Stimulated activated CD8-positive, alpha-beta memory T cell treated with anti-CD3 and anti-CD28 coated beads, Interleukin-2, amount 100 ng/mL, for 1 hour (primary cell): Measurements from ENCODE around the gene CCL11.

ENCODE experiments used
- DNase-seq, 2 donors: peaks; one replicate each; pipeline ENCODE4 v3.0.0-alpha.2; 2020; ENCODE audit warnings: low read depth in 2 of 2

Gene CCL11

DNA sequence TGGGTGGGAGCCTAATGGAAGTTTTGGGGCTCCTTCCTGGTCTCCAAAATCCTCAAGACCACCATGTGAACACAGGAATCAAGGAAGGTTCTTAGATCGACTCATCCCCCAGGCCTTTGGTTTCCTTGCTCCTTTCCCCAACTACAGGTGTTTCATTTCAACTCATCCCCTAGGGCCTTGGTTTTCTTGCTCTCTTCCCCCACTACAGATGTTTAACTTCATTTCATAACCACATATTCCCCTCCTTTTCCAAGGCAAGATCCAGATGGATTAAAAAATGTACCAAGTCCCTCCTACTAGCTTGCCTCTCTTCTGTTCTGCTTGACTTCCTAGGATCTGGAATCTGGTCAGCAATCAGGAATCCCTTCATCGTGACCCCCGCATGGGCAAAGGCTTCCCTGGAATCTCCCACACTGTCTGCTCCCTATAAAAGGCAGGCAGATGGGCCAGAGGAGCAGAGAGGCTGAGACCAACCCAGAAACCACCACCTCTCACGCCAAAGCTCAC is at the start of gene CCL11:
TSS of gene CCL11 (plus strand) at position 457 of the 507 bp plus-strand sequence. CDS start 67 bp downstream, outside the sequence.
- no peak for DNase-seq

- DNase-seq = no peak
Measured at GRCh38 chr17:34236281-34236892, 49.2 kb upstream of the CCL11 start.

- no peak for DNase-seq
Measured at GRCh38 chr17:34237458-34237857, 48.1 kb upstream of the CCL11 start.

DNA sequence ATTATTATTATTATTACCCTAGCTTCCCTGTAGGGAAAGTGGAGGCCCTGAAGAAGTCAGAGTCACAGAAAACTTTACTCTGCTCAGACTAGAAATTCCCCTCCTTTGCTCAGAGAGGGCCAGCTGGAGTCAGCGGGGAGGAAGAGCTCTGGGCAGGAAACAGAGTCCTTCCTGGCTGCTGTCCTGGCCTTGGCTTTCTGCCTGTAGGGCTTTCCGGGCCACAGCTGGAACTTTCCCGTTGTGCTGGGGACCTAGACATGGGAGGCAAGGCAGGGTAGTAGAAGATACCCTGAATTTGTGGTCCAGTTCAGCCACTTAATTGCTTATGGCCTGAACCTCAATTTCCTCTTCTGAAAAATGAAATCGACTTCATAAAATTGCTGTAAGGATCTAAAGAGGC is 44.5 kb upstream of the CCL11 start:
- no peak for DNase-seq

DNA sequence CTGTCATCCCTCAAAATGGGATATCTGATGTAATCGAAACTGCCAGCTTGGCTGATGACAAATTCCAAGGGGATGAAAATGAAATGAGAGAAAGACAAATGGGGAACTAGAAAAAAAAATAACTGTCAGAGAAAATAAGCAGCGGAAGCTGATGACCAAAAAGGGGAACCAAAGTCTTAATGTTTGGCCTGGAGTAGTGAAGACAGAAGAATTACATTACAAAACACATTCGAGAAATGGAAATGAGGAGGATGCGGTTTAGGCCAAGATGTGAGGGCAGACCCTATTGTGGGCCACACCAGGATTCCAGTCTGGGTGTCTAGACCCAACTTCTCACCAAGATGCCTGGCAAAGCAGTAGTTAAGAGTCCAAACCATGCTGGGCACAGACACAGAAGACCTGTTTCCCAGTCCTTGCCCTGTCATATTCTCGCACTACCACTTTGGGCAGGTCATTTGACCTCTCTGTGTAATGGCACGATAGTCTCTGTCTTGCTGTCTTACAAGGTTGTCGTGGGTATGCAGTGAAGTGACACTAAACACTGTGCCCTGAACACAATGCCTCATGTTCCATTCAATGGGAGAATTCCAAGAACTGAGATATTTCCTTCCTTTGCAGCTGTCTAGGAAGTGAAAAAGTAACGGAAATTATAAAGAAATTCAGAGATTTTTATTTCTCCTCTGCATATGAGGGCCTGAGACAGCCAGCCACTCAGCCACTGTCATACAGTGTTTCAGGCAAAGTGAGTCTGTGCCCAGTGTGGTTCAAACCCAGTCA is 42.8 kb upstream of the CCL11 start:
- no peak for DNase-seq

GRCh38 chr17:34243364-34244320 is 41.9 kb upstream of the CCL11 start:
- DNase-seq = no peak

GRCh38 chr17:34245351-34245905 is 40.1 kb upstream of the CCL11 start:
- no peak for DNase-seq

DNA sequence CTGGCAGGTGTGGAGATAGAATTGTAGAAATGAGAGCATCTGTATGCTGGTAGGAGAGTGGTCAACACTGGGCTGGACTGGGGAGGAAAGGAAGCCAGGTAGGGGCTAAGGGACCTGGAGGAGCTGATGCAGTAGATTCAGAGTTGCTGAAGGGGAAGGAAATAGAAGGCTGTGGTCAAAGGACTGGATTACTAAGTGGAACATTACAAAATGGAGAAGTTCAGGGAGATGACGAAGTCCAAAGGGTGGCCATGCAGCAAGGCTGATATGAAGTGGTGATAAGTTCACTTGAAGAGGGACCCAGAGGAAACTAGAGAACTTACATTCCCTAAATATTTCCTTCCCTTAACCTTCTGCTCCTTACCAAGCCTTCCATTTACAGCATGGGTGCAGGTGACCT is 39.1 kb upstream of the CCL11 start:
- DNase-seq = no peak

DNA sequence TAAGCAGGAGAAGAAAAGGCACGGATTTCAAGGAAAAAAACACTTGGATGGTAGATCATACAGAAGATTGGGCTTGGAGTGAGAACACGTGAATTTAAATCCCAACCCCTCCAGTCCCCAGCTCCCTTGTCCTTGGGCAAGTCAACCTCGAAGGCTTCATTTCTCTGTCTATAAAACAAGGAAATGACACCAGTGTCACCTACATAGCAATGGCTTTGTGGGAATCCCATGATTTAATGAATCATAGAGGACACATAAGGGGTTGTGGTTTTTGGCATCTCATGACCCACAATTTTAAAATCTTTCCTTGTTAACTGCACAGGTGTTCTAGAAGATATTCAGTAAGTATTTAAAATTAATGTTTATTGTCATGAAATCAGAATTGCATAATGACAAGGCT is 38.7 kb upstream of the CCL11 start:
- DNase-seq = no peak

DNA sequence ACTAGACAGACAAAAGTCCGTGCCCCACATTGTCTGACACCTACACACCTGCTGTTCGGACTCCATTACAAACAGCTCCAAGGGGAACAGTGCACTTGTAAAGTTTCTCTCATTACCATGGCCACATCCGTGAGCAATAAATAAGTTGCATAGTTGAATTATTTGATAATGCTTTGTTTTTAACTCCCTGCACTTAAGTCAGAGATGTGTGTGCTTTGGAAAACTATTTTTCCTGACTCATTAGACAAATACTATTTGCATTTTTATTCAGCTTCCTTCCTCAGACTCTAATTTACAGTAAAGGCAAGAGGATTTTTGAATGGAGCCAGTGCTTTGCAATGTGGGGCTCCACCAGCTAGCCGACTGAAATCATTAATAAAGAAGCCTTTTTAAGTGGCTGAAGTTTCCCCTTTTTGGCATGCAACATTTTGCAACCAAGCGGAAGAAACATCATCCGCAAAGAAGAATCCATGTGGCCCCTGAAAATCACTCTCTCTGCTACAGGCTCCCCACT is 37.0 kb upstream of the CCL11 start:
- DNase-seq = no peak

- no peak for DNase-seq
Measured at GRCh38 chr17:34249061-34249460, 36.5 kb upstream of the CCL11 start.

DNA sequence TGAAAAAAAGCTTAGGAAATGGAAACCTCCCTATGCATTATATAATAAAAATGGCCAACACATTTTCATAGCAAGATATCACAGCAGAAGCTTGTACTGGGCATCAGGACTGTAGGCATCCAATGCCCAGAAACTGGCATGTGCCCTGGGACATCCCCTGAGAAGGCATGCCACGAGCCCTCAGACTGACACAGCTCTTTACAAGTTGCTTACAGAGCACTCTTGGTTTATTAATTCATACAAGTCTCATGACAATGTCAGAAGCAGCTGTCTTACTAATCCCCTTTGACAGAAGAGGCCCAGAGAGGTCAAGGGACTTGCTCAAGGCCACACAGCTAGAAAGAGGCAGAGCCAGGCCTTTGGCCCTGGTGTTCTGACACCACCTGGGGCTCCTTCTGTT is 36.1 kb upstream of the CCL11 start:
- DNase-seq = no peak

GRCh38 chr17:34251186-34251585 is 34.4 kb upstream of the CCL11 start:
- DNase-seq = no peak

DNA sequence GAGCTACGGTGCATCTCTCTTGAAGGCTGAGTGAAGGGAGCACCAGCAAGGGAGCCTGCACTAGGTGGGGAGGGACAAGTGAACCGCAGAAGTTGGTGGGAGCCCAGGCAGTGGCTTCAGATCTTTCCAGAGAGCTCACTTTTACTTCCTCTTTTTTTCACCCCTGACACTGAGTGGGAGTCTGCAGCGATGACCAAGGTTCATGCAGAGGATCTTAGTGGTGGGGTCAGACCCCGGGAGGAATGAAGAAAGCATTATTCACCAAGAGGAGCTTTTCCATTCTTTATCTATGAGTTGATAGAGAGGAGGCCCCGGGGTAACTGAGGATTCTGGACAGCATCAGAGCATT is 33.5 kb upstream of the CCL11 start:
- no peak for DNase-seq

DNA sequence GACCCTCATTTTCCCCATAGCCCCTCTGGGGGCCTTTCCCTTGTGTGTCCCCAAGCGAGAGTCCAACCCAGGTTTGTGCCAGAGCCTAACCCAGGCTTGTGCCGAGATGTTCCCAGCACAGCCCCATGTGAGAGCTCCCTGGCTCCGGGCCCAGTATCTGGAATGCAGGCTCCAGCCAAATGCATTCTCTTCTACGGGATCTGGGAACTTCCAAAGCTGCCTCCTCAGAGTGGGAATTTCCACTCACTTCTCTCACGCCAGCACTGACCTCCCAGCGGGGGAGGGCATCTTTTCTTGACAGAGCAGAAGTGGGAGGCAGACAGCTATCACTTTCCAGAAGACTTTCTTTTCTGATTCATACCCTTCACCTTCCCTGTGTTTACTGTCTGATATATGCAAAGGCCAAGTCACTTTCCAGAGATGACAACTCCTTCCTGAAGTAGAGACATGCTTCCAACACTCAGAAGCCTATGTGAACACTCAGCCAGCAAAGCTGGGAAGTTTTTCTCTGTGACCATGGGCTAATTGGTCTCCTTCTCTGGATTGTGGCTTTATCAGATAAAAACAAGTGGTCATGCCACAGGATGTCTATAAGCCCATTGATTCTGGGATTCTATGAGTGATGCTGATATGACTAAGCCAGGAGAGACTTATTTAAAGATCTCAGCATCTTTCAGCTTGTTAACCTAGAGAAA is 33.0 kb upstream of the CCL11 start:
- DNase-seq = no peak

DNA sequence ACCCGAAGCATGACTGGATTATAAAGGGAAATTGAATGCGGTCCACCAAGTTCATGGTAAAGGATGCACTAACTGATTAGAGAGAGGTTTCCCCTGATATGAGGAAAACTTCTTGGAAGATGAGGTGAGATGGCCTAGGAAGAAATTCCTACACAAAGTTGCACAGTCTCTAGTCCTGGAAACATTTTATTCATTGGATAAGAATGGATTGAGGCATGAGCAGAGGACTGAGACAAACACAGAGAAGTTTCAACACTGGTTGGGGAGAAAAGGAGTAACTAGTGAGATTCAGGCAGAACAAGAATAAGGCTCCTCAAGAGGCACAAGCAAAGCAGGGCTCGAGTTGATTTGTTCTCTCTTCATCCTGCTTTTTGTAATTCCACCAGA is 32.4 kb upstream of the CCL11 start:
- DNase-seq = no peak

DNA sequence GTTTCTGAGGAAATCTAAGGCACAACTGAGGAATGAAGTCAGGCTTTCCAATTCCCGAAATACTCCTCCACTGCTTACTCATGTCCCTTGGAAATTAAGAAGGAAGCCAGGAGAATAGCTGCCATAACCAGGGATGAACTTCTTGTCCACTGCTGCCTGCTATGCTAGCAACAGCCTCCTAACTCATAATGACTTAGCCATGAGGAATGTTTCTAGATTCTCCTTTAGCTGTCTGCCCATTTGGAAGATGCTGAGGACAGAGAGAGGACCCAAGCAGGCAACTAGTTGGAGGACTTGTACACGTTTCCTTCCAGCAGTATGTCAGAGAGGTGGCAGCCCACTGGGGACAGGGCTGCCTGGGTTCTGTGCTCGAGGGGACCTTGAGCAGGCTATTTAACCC is 31.4 kb upstream of the CCL11 start:
- no peak for DNase-seq

GRCh38 chr17:34254651-34255380 is 30.7 kb upstream of the CCL11 start, which contains the start of gene CCL2:
CCL2 (plus strand) TSS chr17:34255285; CDS start chr17:34255350, 65 bp downstream.
- DNase-seq = no peak

DNA sequence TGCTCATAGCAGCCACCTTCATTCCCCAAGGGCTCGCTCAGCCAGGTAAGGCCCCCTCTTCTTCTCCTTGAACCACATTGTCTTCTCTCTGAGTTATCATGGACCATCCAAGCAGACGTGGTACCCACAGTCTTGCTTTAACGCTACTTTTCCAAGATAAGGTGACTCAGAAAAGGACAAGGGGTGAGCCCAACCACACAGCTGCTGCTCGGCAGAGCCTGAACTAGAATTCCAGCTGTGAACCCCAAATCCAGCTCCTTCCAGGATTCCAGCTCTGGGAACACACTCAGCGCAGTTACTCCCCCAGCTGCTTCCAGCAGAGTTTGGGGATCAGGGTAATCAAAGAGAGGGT is 30.2 kb upstream of the CCL11 start:
- DNase-seq = no peak

GRCh38 chr17:34255841-34256240 is 29.7 kb upstream of the CCL11 start:
- DNase-seq = no peak
